SK-N-SH (cell line): ENCODE results near the gene TPRG1. TPM values are rescaled to one million over a fixed set of nuclear protein-coding genes. Genes with fewer than 3 reads are reported as not detected.
A peak's percentile ranks its signal among the peaks of the same experiment; 100 is the strongest.

Experiments used
- CTCF ChIA-PET: fragments of 300-600, 350-600 bp; formaldehyde crosslinking; extraction: SDS; loops from one replicate; lab custom pipeline; 2021; lab: Yijun Ruan, JAX
- POLR2A ChIA-PET: fragments of 350-600 bp; sonication (Branson Sonifier 250); formaldehyde crosslinking; extraction: SDS; loops from one replicate; lab custom pipeline; 2020; ENCODE audit warnings: antibody characterized with exemption, inconsistent platforms; lab: Yijun Ruan, JAX
- DNase-seq: peaks from one replicate; pipeline ENCODE4 v3.0.0; 2012
- H2AFZ ChIP-seq: fragments of 200-600 bp; sonication (generic); 2 replicates; pipeline ENCODE4 v1.8.1; 2016; ENCODE audit warnings: antibody characterized with exemption, mild to moderate bottlenecking, low read depth
- H3F3A ChIP-seq: fragments of 200-600 bp; sonication (generic); replicated peaks from 2 replicates; pipeline ENCODE3; 2016; ENCODE audit warnings: antibody characterized with exemption, mild to moderate bottlenecking; ENCODE audit not compliant: insufficient read depth
- H3K27ac ChIP-seq, 2 experiments: fragments of 200-500 bp in 1 of 2; fragments of 200-600 bp in 1 of 2; sonication (Bioruptor generic) in 1 of 2; sonication (generic), shearing (Covaris generic) in 1 of 2; 2 replicates each; pipeline versions ENCODE4 v1.5.1 to v1.6.1; 2014 to 2016; ENCODE audit warnings: low read depth in 2 of 2, inconsistent platforms in 1 of 2, low read length in 1 of 2, mild to moderate bottlenecking in 1 of 2, mixed read lengths in 1 of 2
- H3K27me3 ChIP-seq: fragments of 200-600 bp; sonication (generic), shearing (Covaris generic); 2 replicates; pipeline ENCODE4 v1.6.1; 2016; ENCODE audit warnings: mixed run types; ENCODE audit not compliant: insufficient read depth
- H3K36me3 ChIP-seq, 2 experiments: fragments of 200-500 bp in 1 of 2; fragments of 200-600 bp in 1 of 2; sonication (Bioruptor generic) in 1 of 2; sonication (generic) in 1 of 2; replicated peaks in 1 of 2; 2 replicates each; pipeline versions ENCODE3 to v1.5.1; 2014 to 2016; ENCODE audit warnings: low read length in 1 of 2, mild to moderate bottlenecking in 1 of 2; ENCODE audit not compliant: insufficient read depth in 2 of 2, control insufficient read depth in 1 of 2
- H3K4me1 ChIP-seq, 2 experiments: fragments of 200-500 bp in 1 of 2; fragments of 200-600 bp in 1 of 2; sonication (Bioruptor generic) in 1 of 2; sonication (generic), shearing (Covaris generic) in 1 of 2; 2 replicates each; pipeline versions ENCODE4 v1.5.1 to v1.6.1; 2014 to 2016; ENCODE audit warnings: low read depth in 1 of 2, low read length in 1 of 2, mixed run types in 1 of 2; ENCODE audit not compliant: insufficient read depth in 2 of 2, control insufficient read depth in 1 of 2
- H3K4me2 ChIP-seq: fragments of 200-600 bp; sonication (generic), shearing (Covaris generic); 2 replicates; pipeline ENCODE4 v1.6.1; 2017; ENCODE audit warnings: mixed run types
- H3K4me3 ChIP-seq, 2 experiments: fragments of 200-500 bp in 1 of 2; fragments of 200-600 bp in 1 of 2; sonication (Bioruptor generic) in 1 of 2; sonication (generic), shearing (Covaris generic) in 1 of 2; 2 replicates each; pipeline versions ENCODE4 v1.5.1 to v1.8.1; 2014 to 2016; ENCODE audit warnings: low read depth in 2 of 2, inconsistent platforms in 1 of 2, low read length in 1 of 2, mild to moderate bottlenecking in 1 of 2, mixed read lengths in 1 of 2, moderate library complexity in 1 of 2
- H3K79me2 ChIP-seq: fragments of 200-600 bp; sonication (generic); 2 replicates; pipeline ENCODE4 v1.8.1; 2017; ENCODE audit warnings: mild to moderate bottlenecking; ENCODE audit not compliant: insufficient read depth
- H3K9ac ChIP-seq: fragments of 200-600 bp; sonication (generic); 2 replicates; pipeline ENCODE4 v1.6.1; 2017; ENCODE audit warnings: mixed run types
- H3K9me2 ChIP-seq: fragments of 200-600 bp; sonication (generic); 2 replicates; pipeline ENCODE4 v1.6.1; 2017; ENCODE audit warnings: mixed run types
- H3K9me3 ChIP-seq: fragments of 200-600 bp; sonication (generic); 2 replicates; pipeline ENCODE4 v1.6.1; 2017; ENCODE audit warnings: mixed run types, mild to moderate bottlenecking, moderate library complexity
- H4K20me1 ChIP-seq: fragments of 200-600 bp; sonication (generic); 2 replicates; pipeline ENCODE4 v1.6.1; 2017; ENCODE audit warnings: mild to moderate bottlenecking, mixed run types; ENCODE audit not compliant: insufficient read depth
- CTCF ChIP-seq: fragments of 200-600 bp; sonication (generic); IDR thresholded peaks from 2 replicates; pipeline ENCODE4 v1.6.1; 2017; ENCODE audit warnings: antibody characterized with exemption, mild to moderate bottlenecking, moderate library complexity
- REST ChIP-seq: IDR thresholded peaks from 2 replicates; pipeline ENCODE4 v1.6.1; 2012; ENCODE audit warnings: mild to moderate bottlenecking, low read depth, low read length, moderate library complexity
- TCF12 ChIP-seq: IDR thresholded peaks from 2 replicates; pipeline ENCODE4 v1.4.0; 2012
- USF2 ChIP-seq: fragments of 150-350 bp; IDR thresholded peaks from 2 replicates; pipeline ENCODE4 v1.6.1; 2017; ENCODE audit warnings: antibody characterized with exemption, low read length, low read depth, borderline replicate concordance
- YY1 ChIP-seq: IDR thresholded peaks from 2 replicates; pipeline ENCODE4 v1.4.0; 2012; ENCODE audit warnings: low read depth, mild to moderate bottlenecking
- WGBS: methylation state at CpG from one replicate; pipeline ENCODE4 v1.1.6; 2017; ENCODE audit warnings: low lambda C conversion rate; 5-methylcytosine and 5-hydroxymethylcytosine counted together
- polyA plus RNA-seq, 3 experiments: library from polyadenylated mRNA; depleted of rRNA; stranded (reverse); fragments of >200 nt; gene quantifications; 2 replicates each; pipeline ENCODE4 v1.2.3, GENCODE V29; 2012

Gene TPRG1
- polyA plus RNA-seq, 1 of the 3 experiments (the other 2 are of a cell fraction) = 0.64 TPM

GRCh38 chr3:189168711-189169110 is 3.1 kb upstream of the TPRG1 start (continued):
- TF ChIP-seq REST = no peak

- H3K4me3 ChIP-seq = no peak overlapping the region
- H3K27ac ChIP-seq = no peak overlapping the region
- WGBS = 35% methylated on average over 4 of the region's 6 CpGs
- no peak overlapping the region for H2AFZ ChIP-seq
- H3K4me1 ChIP-seq = no peaks in the 10 kb centered on the region
- no peaks in the 10 kb centered on the region for H3K79me2 ChIP-seq
- no peaks in the 10 kb centered on the region for H3K9me3 ChIP-seq
- no peaks in the 10 kb centered on the region for H3K36me3 ChIP-seq
- ChIA-PET POLR2A (no interaction called here), CTCF (interaction anchor here (0.6 to 1.2 kb wide), 4 partner anchors 9 to 547 kb away, joined by 3 to 5 read pairs (median 4); no protein-coding TSS in a partner anchor)
- H3K9me2 ChIP-seq = no peaks in the 10 kb centered on the region
- no peak overlapping the region for H3K9ac ChIP-seq
- H3K27me3 ChIP-seq = no peaks in the 10 kb centered on the region
- TF ChIP-seq REST (no peak), CTCF (peak; percentile 28; the same call in 1 of the 2 replicates), TCF12 (no peak), USF2 (no peak), YY1 (no peak)
- peak; percentile 8 for DNase-seq
- H3K4me2 ChIP-seq = no peak overlapping the region
- peaks cover 7% of the 10 kb centered on the region for H3F3A ChIP-seq
- no peaks in the 10 kb centered on the region for H4K20me1 ChIP-seq
Measured at GRCh38 chr3:189169728-189170127, 2.0 kb upstream of the TPRG1 start.
